NCI-H1048 (cell line): ENCODE measurements around the gene PPP2R5C.

ENCODE experiments used
- DNase-seq: peaks from one replicate; lab custom pipeline; 2025; lab: John Stamatoyannopoulos, UW

Gene PPP2R5C

DNA sequence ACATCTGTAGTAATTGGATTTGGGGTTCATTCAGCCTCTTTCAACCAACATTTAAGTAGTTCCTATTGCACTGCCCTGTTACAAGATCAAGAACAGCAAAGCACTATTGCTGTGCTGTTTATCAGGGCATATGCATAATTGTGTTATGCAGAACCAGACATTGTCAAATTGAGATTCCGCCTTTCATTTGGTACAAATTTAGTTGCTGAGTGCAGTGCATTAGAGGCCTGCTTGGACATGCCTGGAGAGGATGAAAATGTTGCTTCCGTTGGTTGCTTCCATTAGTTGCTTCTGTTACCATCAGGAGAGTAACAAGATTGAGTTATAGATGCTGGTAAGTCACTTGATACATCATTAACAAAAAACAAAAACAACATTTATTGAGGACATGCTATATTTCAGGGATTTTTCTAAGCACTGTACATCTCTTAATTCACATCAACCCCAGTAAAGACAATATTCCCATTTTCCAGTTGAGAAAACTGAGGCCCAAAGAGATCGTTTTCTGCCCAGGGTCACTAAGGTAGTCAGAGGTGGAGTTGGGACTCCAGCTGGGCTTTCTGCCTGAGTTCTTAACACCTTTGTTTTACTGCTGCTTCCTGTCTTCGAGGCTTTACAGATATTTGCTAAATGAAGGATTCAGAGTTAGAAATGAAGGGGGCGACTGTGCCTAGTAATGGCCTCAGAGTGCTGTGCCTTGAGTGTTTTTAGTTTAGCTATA is 79.3 kb downstream of the PPP2R5C start:
- DNase-seq = no peak

DNA sequence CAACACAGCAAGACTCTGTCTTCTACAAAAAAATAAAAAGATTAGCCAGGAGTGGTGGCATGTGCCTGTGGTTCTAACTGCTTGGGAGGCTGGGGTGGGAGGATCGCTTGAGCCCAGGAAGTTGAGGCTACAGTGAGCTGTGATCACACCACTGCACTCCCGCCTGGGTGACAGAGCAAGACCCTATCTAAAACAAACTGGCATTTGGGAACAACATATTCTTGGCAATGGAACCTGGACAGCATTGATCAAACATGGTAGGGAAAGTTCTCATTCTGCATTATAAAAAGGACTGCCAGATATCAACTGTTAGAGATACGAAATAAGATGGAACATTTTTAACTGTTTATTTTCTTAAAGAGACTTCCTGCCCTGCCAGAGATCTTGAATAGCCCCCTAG is 81.5 kb downstream of the PPP2R5C start:
- DNase-seq = no peak

DNA sequence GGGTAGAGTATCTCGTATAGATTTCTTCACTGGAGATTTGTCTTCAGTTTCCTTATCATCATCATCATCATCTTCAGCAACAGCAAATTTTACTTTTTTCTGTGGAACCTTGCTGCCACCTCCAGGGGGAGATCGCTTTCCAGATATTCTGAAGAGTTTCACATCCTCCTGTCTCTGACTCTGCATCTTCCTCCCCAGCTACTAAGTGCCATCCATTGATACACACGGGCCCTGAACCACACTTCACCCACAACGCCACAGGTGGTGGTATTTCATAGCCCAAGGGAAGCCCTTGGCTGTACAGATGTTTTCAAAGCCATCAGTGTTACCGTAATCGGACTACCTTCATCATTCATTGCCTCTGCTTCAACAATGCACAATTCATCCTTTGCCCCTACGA is 82.2 kb downstream of the PPP2R5C start:
- no peak for DNase-seq

- no peak for DNase-seq
Measured at GRCh38 chr14:101844219-101844618, 82.7 kb downstream of the PPP2R5C start.

- no peak for DNase-seq
Measured at GRCh38 chr14:101844751-101845150, 83.2 kb downstream of the PPP2R5C start.

GRCh38 chr14:101845496-101845895 is 84.0 kb downstream of the PPP2R5C start:
- no peak for DNase-seq

DNA sequence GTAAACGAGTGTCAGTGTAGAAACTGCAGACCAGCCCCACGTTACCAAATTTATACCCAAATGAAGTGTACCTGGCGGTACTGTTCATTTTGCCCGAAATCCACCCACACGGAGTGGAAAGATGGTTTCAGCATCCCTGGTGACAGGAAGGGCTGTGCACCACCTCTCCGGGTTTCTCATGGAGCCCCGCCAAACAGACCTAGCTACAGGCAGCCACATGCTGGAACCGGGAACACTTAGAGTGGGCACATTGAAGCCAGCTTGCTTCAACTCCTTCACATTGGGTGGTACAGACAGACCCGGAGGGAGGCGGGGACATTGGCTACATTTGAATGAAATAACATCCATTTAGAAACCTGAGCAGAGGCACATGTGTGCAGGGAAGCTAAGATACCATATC is 84.4 kb downstream of the PPP2R5C start:
- no peak for DNase-seq

DNA sequence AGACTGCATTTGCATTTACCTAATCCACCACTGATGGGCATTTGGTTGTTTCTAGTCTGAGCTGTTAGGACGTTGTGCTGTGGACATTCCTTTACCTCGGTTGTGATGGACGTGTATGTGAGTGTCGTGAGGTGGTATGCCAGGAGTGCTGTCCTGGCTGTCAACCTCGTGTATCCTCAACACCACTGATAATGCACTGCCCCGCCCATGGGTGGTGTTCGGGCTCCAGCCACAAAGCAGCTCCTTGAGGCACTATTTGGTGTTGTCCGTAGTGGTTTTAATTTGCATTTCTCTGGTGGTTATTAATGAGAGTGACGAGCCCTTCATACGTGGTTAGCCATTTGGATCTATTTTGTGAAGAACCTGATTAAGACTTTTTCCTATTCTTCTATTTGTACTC is 87.6 kb downstream of the PPP2R5C start:
- DNase-seq = no peak

GRCh38 chr14:101849640-101850039 is 88.1 kb downstream of the PPP2R5C start:
- DNase-seq = no peak

GRCh38 chr14:101851183-101851582 is 89.7 kb downstream of the PPP2R5C start:
- DNase-seq = no peak

- DNase-seq = no peak
Measured at GRCh38 chr14:101851736-101852405, 90.4 kb downstream of the PPP2R5C start.

DNA sequence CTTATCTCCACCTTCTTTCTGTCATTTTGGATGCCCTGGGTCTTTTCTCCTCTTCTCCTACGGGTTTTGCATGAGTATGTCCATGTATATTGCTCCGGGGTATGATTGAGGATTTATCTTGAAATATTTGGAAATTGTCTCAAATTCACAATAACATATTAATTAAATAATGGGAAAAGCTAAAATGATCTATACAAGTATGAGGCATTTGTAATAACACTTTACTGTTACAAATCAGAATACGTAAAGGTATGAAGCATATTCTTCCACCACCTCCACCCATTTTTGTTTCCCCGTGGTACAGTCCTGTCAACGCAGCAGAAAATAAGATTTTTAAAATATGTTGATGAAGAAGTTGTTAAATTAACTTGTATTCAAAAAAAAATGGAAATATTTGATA is 91.3 kb downstream of the PPP2R5C start:
- no peak for DNase-seq

DNA sequence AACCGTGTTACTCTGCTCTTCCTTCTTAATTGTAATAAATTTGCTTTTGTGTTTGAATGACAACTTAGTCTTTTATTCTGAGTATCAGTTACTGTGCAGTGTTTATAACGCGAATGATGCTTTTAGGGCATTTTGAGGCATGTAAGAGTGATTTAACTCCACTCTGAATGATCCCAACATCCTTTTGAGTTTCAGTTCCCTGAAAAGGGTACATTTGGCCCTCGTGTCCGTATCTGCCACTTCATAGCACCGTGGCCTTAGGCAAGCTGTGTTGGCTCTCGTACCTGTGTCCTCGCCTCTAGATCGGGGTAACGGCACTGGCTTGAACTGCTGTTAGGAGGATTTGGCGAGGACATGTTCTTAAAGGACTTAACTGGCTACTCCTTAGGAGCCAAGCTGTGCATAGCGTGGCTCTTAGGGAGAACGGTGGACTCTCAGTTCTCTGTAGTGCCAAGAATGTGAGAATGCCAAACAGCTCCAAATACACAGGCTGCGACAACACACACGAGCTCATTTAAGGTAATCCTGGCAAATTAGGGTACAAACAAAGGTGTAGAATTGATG is 92.0 kb downstream of the PPP2R5C start:
- no peak for DNase-seq

DNA sequence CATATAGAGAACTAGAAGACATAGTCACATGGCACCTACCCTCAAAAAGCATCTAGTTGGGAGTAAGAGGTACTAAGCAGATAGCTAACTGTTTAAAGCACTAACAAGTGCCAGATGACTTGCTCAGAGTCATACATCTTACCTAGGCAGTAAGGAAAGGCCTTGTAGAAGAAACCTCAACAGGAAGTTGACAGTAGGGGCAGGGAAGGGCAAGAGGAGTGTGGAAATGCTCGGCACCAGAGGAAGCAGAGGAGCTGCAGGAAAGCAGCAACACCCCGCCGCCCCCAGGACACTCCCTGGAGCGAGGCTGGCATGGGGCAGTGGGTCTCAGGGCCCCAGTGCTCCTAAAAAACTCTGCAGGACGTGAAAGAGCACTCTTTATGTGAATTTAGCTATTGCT is 92.9 kb downstream of the PPP2R5C start:
- no peak for DNase-seq

DNA sequence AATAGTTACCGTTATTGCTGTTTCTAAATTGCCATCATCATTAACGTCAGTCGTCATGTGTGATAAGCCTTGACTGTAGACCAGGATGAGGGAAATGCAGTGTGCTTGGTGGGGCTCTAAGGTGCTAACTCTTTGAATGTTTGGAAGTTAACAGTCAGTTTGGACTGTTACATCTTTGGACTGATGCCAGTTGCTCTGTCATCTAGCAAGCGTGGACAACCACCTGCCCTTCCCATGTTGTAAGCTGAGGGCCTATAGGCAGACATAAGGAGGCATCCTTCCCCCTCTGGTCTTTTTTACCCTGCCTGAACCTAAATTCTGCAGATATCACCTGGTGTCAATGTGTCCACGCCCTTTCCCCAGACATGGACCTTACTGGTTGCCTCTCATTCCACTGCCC is 94.4 kb downstream of the PPP2R5C start:
- no peak for DNase-seq

GRCh38 chr14:101856536-101856935 is 95.0 kb downstream of the PPP2R5C start:
- DNase-seq = no peak

DNA sequence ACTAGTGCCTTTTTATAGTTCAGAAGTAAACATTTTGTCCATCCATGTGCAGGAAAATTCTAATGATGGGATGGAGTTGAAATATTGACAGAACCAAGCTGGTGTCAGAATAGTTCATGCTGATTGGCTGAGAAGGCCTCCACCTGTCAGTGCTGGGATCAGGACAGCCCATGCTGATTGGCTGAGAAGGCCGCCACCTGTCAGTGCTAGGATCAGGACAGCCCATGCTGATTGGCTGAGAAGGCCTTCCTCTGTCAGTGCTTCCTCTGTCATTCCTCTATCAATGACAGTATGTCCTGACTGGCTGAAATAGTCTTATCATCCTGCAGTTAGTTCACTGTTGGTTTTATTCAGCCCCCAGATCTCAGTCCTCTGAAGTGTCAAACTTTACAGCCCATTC is 95.7 kb downstream of the PPP2R5C start:
- no peak for DNase-seq

DNA sequence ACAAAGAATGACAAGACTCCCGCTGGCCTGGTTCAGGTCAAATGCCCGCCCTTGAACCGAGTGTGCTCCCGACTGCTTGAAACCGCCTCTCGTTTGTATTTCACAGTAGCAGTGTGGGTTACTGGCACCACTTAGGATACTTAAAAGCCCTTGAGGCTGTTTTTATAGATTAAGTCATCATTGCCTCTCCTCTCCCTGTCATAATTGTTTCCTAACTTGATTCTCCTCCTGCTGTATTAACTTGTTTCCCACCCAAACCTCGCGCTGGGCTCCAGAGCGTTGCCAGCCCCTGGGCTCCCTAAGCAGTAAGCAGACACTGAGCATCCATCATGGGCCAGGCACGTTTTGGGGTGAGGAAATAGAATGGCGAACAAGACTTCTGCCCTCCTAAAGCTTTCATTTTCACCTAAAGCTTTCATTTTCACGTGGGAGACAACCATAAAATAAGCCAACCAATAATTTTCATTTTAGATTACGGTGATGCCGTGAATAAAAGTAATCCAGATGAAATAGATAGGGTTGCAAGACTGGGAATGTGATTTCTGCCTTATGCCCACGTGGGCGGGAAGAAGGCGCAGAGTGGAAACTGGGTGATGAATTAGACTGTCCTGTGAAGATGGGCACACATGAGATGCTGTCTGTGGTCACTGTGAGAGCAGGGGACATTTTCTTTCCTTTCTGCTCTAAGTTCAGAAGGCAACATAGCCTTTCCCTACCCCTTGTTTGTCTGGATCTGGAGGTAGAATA is 97.5 kb downstream of the PPP2R5C start:
- DNase-seq = no peak

DNA sequence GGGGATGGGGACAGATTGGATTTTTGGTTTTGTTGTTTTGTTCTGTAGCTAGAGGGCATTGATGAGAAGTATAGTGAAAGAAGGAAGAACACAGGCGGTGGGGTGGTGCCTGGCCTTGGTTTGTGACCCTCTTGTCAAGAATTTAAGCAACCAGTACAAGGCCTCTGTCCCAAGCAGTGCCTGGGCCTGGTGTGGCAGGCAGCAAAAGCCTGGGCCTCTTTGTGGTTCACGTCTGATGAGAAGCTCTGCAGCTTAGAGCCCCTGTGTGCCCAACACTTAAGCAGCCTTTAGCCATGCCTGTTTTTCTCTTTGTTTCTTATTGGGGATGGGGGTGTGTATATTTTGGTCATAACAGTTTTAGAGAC is 98.0 kb downstream of the PPP2R5C start:
- no peak for DNase-seq

DNA sequence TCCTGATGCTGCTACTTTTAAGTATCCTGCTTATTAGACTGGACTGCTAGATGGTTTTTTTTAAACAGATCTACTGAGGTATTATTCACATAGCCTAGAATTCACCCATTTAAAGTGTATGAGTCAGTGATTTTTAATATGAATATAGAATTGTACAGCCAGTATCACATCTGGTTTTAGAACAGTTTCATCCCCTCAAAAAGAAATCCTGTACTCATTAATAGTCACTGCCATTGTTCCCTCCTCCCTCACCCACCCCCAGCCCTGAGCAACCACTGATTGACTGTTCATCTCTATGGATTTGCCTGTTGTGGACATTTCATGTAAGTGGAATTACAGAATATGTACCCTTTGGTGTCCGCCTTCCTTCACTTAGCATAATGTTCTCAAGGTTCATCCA is 98.4 kb downstream of the PPP2R5C start:
- DNase-seq = no peak

DNA sequence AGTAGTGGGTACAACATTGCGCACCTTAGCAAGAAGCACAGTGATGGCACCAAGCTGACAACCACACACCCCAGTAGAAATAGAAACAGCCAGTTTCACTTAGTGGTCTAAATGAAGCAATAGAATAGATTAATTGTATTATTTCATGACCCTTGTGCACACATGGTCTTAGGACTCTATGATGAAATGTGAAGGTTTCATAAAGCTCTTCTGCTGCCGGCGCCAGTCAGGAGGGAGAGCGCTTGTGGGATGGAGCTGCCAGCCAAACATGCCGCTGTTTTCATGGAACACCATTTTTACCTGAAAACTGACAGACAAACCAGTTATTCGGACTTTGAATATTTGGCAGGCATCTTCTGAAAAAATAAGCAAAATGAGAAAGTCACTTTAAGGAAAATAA is 100.0 kb downstream of the PPP2R5C start:
- no peak for DNase-seq

GRCh38 chr14:101862177-101862576 is 100.7 kb downstream of the PPP2R5C start:
- no peak for DNase-seq

GRCh38 chr14:101862711-101863110 is 101.2 kb downstream of the PPP2R5C start:
- no peak for DNase-seq
